Fibroblast of mammary gland (primary cell): Measurements from ENCODE around the gene CARS1.

Experiments used
- DNase-seq: peaks from one replicate; pipeline ENCODE4 v3.0.0-alpha.2; 2010; ENCODE audit warnings: low read depth
- H3K4me3 ChIP-seq: 2 replicates; pipeline ENCODE4 v1.5.1; 2011; ENCODE audit warnings: low read depth, mild to moderate bottlenecking, low read length, moderate library complexity; ENCODE audit not compliant: control insufficient read depth
- CTCF ChIP-seq: conservative IDR thresholded peaks from 2 replicates; pipeline ENCODE4 v1.5.1; 2011; ENCODE audit warnings: low read depth, low read length, inconsistent platforms; ENCODE audit not compliant: control insufficient read depth, insufficient read depth

The CARS1 gene

GRCh38 chr11:3044004-3044403 is 13.2 kb downstream of the CARS1 start:
- H3K4me3 ChIP-seq, result no peak overlapping the region
- no peak for TF ChIP-seq CTCF
- DNase-seq, result peak; percentile 62

- no peak overlapping the region for H3K4me3 ChIP-seq
- TF ChIP-seq CTCF, result no peak
- DNase-seq, result peak; percentile 74
Measured at GRCh38 chr11:3043315-3043871, 13.8 kb downstream of the CARS1 start.

GRCh38 chr11:3042496-3043314 is 14.5 kb downstream of the CARS1 start:
- no peak for TF ChIP-seq CTCF
- no peak for DNase-seq

GRCh38 chr11:3041699-3042441 is 15.4 kb downstream of the CARS1 start:
- H3K4me3 ChIP-seq, result no peak overlapping the region
- TF ChIP-seq CTCF, result no peak
- no peak for DNase-seq

More at GRCh38 chr11:3042496-3043314, 14.5 kb downstream of the CARS1 start:
- no peak overlapping the region for H3K4me3 ChIP-seq

- DNase-seq, result no peak
- TF ChIP-seq CTCF, result no peak
Measured at GRCh38 chr11:3040881-3041280, 16.3 kb downstream of the CARS1 start.

GRCh38 chr11:3037945-3038271 is 19.3 kb downstream of the CARS1 start:
- no peak for DNase-seq
- no peak overlapping the region for H3K4me3 ChIP-seq
- TF ChIP-seq CTCF, result no peak

More at GRCh38 chr11:3040881-3041280, 16.3 kb downstream of the CARS1 start:
- H3K4me3 ChIP-seq, result no peak overlapping the region
